HG03066 (cell line): ENCODE results near the gene AK2.
"Not testable (repeated sequence)": the region's sequence is repeated elsewhere in the genome, so short reads cannot be mapped to it uniquely, and the experiment has no call there.

ENCODE experiments used
- ATAC-seq: cut with Tn5 transposase; IDR thresholded peaks from one replicate; pipeline ENCODE4 v1.9.1; 2021; ENCODE audit warnings: low read depth; ENCODE audit not compliant: unreplicated experiment

Gene AK2

DNA sequence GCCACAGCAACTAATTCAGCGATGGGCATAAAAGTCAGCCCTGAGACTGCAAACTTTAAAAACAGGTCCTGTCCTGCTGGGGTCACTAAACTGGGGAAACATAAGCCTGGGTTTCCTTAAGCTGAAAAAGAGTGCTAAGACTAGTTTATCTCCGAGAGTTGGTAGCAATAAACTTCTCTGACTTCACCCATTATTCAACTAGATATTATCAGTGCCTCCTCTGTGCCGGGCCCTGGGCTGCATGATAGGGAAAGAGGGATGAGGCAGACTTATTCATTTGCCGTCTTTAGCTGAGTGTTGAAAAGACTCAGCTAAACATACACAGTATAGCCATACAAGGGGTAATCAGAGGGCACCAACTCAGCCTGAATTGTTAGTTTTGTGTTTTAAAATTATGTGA, 33.0 kb downstream of the AK2 start:
- no peak for ATAC-seq

DNA sequence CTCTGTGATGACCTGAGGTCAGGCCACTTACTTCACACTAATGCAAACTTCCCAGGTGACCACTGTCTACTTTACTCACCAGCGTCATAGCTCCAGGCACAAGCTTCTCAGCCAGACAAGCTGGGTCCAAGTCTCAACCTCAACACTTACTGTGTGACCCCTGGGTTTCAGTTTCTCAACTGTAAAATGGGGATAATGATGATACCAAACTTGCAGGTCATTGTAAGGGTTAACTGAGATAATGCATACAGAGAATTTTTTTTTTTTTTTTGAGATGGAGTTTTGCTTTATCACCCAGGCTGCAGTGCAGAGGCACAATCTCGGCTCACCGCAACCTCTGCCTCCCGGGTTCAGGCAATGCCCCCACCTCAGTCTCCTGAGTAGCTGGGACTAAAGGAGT, 34.7 kb downstream of the AK2 start:
- ATAC-seq, result no peak

DNA sequence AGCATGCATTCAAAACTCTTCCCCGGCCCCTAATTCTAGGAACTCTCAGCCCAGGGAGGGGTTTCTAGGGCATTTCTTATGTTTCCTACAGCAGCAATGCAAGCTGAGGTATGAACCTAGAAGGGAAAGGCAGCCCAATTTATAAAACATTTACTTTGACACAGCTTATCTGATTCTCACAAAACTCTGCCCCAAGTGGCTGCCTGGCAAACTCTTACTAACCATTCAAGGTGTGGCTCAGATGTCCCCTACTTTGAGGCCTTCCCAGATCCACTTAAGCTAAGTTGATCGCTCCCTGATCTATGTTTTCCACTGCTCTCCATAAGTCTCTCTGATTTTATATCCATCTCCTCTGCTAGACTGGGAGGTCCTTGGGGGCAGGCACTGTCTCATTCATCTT, 35.4 kb downstream of the AK2 start:
- no peak for ATAC-seq

DNA sequence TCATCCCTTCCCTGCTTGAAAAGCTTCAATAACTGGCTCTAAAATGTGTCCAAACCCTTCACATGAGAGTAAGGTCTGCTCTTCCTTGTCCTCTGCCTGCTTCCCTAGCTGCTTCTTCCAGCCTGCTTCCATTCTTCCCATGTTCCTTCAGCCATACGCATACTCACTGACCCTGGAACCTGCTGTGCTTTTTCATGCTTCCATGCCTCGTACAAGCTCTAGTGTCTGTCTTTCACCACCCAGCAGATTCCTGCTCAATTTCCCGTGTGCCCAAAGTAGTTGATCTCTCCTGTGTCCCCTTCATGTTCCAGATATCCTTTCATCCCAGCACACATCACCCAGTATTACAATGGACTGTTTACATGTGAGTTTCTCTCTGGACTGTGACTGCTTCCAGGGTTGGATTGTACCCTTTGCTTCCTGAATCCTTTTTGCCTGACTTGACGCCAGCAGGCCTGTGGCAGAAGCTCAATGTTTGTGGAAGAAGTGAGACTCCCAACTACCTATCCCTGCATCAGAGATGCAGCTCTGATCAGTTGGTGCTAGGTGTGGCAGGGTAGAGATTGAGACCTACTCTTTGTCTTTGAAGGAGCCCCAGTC, 36.2 kb downstream of the AK2 start:
- no peak for ATAC-seq

DNA sequence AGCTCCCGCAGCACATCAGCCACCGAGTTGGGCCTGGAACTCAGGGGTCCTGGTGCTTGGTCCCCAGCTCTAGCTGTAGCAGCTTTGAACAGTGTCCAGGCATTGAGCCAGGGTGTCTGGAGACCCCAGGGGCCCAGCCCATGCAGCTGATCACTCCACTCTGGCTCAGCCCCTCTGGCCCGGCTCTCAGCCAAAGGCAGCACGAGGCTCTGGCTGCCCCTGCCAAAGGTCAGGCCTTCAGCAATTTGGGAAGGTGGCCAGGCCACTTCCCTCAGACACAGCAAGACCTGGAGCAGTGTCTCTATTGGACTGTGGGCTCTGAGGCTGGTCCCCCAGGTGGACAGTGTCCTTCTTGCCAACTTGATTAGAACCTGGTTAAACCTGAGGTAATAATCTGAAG, 37.7 kb downstream of the AK2 start:
- ATAC-seq, result no peak

DNA sequence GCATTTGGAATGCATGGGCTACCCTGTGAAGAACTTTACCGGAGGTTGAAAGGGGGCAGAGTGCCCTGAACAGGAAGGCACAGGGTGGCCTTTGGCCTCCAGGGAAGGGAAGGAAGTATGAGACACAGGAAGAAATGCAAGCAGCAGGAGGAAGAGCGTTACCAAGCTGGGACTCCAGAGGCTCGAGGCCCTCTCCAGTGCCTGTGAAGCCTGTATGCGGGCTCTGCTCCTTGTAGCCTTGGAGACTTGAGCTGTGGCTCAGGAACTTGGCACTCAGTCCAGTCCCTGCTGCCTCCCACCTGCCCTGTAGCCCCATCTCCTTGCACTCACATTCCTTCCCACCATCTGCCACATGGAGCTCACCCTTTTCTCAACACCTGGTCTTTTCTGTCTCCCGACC, 38.6 kb downstream of the AK2 start:
- no peak for ATAC-seq

DNA sequence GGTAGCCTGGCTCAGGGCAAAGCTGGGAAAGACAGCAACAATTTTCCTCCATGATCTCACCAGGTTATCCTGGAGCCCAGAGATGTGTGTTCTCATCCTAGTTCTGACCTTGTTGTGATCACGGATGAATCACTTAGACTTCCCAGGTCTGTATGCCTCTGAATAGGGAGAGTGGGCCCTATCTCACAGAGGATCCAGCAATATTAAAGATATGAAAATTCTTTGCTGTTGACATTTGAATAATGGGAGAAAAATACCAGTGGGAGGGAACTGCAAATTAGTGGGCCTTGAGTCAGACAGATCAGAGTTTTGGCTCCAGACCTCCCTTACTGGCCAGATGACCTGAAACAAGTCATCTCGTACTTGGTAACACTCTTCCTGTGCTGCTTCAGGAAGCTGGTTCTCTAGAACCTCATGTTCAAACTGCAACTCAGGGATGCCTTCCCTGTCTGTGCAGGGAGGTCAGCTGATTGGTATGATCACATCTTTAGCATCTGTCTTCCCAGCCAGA, 39.2 kb downstream of the AK2 start:
- ATAC-seq, result no peak

DNA sequence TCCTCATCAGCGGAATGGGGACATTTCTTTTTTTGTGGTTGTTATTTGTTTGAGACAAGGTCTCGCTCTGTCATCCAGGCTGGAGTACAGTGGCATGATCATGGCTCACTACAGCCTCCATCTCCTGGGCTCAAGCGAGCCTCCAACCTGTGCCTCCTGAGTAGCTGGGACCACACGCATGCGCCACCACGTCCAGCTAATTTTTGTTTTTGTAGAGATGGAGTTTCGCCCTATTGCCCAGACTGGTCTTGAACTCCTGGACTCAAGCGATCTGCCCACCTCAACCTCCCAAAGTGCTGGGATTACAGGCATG, 43.4 kb downstream of the AK2 start:
- ATAC-seq, result not testable (repeated sequence)

DNA sequence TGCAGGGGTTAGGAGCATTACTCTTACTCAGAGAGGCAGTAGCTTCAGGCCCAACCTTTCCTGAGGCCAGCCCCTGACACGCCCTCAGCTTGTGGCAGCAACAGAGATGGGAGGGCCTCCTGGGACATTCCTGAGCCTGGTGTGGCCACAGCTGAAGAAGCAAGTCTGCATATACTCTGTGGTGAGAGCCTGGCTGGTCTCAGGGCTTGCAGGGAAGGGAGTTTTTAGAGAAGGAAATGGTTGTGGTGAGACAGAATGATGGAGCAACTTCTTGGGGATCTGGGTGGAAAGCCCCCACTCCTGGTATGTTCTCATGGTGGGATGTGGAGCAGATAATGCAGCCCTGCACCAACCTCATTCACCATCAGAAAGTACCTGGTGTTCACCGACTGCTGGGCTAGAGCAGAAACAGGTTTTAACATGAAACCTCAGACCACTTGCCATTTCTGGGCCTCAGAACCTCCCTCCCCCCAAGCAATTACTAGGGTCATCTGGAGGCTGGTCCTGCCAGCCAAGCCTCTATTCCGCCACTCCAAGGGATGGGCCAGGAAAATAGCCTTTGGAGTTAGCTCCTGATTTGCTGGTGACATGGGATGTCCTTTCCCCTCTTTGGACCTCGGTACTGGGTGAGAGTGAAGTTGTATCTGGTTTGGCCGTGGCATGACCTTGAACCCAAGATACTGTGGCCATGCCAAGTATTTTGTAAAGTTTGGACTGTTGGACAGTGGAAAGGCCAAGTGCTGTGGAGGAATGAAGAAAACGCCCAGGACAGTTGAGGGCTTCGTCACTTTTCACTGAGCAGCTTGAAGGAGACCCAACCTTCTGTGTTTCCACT, 44.0 kb downstream of the AK2 start:
- peak; percentile 81 for ATAC-seq

DNA sequence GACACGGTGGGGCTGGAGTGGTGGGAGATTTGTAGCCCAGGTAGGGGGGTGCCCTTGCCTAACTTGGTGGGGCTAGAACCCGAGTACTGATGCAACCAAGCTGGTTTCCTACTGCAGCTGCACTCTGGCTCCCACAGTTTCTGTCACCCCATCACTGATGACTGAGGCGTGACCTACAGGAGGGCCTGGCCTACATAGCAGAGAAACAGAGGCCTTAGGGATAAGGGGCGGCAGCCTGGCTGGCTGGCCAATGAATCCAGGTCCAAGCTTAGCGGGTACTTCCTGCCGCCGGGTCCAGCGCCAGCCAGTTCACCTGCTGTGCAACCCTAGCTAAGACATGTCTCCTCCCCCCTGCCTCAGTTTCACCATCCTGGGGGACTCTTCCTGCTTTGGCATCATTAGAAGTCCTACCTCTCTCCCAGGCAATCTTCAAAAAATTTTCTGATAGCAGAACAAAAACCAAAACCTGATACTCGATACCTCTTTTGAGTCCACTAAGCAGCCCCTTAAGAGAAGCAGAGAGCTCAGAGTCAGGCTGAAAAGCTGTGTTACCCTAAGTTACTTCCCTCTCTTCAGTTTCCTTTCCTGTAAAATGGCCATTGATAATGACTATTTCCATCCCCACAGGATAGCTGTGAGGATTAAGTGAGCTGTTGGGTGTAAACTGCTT, 44.7 kb downstream of the AK2 start:
- ATAC-seq, result peak; percentile 35

DNA sequence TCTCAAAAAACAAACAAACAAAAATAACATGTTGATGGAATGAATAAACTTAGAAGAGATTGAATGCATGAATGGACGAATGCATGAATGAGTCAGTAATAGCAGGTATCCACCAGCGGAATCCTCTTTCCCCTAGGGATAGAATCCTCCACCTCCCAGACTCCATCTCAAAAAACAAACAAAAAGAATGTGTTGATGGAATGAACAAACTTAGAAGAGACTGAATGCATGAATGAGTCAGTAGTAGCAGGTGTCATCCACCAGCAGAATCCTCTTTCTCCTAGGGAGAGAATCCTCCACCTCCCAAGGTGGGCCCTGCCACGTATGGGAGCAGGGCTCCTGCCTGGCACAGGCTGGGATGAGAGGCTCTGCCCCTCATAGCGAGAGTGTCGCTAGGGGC, 45.3 kb downstream of the AK2 start:
- no peak for ATAC-seq

DNA sequence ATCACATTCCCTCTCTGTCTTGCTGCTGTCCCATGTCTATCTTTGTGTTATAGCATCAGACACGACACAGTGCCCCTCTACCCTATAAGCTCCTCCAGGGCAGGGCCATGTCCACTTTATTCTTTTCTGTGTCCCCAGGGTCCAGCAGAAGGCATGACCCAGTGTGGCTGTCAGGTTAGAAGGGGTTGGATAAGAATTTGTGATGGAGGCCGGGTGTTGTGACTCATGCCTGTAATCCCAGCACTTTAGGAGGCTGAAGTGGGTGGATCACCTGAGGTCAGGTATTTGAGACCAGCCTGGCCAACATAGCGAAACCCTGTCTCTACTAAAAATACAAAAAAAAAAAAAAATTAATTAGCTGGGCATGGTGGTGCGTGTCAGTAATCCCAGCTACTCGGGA, 45.8 kb downstream of the AK2 start:
- no peak for ATAC-seq

DNA sequence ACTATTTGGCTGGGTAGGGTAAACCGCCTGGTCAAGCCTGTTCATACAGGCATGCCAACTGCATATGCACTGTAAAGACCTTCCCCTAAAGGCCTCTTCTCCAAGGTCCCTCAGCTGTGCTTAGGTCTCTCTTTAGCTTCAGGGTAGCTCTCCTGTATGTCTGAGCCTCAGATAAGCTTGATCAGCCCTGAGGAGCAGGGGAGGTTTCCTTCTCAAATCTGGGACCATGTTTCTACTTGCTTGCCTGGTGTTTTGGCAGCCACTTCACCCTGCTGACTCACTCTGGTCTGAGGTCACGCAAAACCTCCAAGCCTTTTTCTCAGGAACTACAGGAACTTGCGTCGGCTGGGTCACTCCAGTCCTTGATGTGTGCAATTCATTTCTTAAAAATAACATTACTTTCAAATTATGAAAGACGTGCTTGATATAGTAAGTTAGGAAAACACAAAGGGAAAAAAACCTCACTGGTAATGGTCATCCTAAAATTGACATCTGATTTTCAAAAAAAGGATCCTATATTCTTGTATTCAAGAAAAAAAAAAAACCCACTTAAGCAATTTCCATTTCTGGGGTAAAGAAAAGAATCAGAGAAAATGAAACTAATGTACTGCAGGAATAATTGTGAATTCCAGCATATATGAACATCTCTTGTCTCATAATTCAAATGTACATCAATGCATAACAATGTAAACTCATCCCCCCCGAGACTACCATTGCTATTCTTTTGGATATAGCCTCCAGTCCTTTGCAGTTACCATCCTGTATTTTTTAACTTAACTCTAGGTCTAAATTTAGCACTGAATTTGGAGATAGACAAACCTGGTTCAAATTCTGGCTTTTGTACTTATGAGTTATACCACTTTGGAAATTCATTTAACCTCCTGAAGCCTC, 47.3 kb downstream of the AK2 start:
- ATAC-seq, result no peak

DNA sequence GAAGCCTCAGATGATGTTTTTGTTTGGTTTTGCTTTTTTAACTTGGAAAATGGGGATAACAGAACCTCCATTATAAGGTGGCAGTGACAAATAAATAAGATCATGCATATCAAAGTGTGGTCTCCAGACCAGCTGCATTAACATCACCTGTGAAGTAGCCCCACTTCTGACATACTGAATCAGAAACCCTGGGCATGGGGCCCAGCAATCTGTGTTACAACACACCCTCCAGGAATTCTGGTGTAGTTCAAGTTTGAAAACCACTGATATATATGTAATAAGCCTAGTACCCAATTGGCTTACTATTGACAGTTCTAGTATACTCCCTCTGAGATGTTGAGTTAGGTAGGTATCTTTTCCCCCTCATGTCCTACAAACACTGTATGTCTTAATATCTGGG, 48.0 kb downstream of the AK2 start:
- ATAC-seq, result no peak

DNA sequence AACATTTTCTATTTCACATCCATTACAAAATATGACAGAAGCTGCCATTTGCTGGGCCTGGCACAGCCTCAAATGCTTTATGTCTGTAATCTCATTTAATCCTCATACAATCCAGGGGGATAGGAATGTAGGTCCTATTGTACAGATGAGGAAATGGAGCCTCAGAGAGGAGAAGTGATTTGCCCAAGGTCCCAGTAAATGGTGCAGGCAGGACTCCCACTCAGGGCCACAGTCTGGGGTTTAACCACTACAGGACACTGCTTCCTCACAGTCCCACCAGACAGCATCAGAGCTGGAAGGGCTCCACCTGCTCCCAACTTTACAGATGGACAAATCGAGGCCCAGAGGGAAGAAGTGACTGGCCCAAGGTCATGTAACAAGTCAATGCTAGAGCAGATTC, 51.5 kb downstream of the AK2 start:
- ATAC-seq, result no peak

DNA sequence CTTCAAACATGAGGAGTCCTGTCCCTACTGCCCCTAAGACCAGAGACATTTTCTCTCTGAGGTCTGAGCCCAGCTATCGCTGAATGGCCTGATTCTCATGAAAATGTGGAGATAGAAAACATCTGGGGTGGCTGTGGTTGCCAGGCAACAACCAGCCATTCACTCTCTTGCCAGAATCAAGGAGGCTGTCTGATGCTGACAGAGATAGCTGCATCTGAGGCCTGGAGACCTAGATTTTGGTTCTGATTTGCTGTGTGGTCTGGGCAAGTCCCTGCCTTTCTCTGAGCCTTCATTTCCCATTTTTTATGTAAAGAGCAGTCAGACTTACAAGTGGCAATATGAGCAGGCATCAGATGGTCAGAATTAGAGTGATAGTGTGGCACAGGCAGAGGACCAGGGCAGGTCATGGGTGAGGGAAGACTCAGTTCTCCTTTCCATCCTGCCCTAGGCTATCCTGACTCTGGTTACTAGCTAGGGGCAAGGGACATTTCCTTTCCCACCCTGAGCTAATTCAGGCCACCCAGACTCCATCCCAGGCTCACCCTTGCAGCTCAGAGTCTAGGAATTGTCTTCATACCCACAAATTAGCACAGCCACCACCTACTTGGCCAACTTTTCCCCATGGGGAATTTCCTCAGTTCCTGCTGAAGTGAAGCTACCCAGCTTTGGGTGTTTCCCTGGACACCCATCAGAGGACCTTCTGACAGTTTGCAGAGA, 52.1 kb downstream of the AK2 start:
- no peak for ATAC-seq

DNA sequence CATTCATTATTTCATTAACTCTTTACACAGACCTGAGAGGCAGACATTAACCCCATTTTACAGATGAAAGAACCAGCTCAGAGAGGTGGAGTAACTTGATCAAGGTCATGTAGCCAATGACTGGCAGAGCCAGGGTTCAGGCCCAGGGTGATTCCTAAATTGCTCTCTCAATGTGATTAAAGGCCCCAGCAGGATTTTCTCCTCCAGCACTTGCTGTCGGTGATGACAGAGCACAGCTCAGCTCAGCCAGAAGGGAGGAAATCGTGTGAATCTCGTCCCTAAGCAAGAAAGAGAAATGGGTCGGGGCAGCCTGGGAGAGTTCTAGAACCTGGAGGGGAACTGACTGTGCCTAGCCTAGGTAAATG, 52.6 kb downstream of the AK2 start:
- no peak for ATAC-seq

DNA sequence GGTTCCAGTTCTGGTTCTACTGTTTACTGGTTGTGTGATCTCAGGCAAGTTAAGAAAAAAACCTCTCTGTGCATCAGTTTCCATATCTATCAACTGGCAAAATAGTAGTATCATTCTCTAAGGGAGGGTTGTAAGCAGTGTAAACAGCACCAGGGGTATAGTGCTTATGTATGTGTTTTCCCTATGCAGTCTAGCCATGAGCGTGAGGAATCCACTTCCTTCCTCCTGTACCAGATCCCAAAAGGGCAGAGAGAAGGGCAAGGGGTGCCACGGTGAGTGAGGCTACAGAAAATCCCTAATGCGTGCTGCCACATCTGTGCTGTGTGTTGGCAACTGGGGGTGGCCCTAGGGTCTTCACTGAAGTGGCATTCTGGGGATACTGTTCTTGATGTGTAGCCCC, 53.7 kb downstream of the AK2 start:
- no peak for ATAC-seq

DNA sequence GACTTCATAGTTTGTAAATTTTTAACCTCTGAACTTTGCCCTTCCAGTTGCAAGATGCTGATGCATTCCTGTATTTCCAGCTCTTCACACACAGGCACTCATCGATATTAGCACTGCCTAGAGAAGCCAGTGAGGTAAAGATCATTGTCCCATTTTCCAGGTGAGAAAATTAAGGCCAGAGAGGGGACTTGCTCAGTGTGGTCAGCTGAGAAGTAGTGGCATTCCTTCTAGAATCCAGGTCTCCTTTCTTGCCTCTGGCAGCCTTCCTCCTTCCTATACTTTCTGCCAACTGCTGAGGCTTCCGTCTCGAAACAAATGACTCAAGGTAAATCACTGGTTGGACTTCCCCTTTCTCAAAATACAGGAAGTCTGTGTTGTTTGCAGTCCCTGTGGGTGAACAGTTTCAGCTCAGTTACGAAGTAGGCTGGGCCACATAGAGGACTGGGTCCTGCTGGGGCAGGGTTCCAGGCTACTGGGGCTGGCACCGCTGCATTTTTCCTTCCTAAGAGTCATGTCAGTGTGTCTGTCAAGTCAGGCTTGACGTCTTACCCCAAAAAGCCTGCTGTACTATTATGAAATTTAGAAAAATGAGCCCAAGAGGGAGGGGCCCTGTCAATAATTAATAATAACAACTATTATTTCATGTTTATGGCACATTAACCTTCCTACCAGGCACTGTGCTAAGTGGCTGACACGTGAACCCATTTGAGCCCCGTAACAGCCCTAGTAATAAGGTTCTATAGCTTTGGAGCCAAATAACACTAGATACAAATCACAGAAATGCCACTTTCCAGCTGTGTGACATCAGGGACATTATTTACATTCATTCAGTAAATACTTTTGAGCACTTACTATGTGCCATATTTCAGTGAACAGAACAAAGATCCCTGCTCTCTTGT, 55.4 kb downstream of the AK2 start:
- peak; percentile 94 for ATAC-seq
